Umbilical cord (tissue), 2 donors: ENCODE data around the gene SEMA5A. TPM values are rescaled to one million over a fixed set of nuclear protein-coding genes. Genes with fewer than 3 reads are reported as not detected.

Experiments used
- DNase-seq: peaks from one replicate; pipeline ENCODE4 v3.0.0-alpha.2; 2015; ENCODE audit warnings: low spot score
- total RNA-seq: library from RNA; depleted of rRNA; stranded (reverse); fragments of >200 nt; gene quantifications from one replicate; pipeline ENCODE4 v1.2.3, GENCODE V29; 2014; ENCODE audit warnings: low replicate concordance; ENCODE audit not compliant: insufficient read depth

The SEMA5A gene
- total RNA-seq, 1 donor from 2014 or later = 24.8 TPM

- peak; percentile 87 for DNase-seq
Measured at GRCh38 chr5:9547122-9547947, 1.5 kb upstream of the SEMA5A start.

GRCh38 chr5:9545136-9545991 lies 511 bp downstream of the SEMA5A start:
- no peak for DNase-seq

- DNase-seq = peak; percentile 89
Measured at GRCh38 chr5:9544502-9545135, 1.3 kb downstream of the SEMA5A start.

- no peak for DNase-seq
Measured at GRCh38 chr5:9544056-9544455, 1.8 kb downstream of the SEMA5A start.

GRCh38 chr5:9543311-9543920 lies 2.5 kb downstream of the SEMA5A start:
- peak; percentile 41 for DNase-seq

- peak; percentile 40 for DNase-seq
Measured at GRCh38 chr5:9540791-9541190, 5.1 kb downstream of the SEMA5A start.

GRCh38 chr5:9538504-9538903 lies 7.4 kb downstream of the SEMA5A start:
- DNase-seq = no peak

GRCh38 chr5:9537223-9538141 lies 8.4 kb downstream of the SEMA5A start:
- DNase-seq = no peak

GRCh38 chr5:9536717-9537116 lies 9.2 kb downstream of the SEMA5A start:
- no peak for DNase-seq

GRCh38 chr5:9534881-9535517 lies 10.9 kb downstream of the SEMA5A start:
- peak; percentile 41 for DNase-seq

GRCh38 chr5:9533562-9534364 lies 12.1 kb downstream of the SEMA5A start:
- DNase-seq = no peak

- DNase-seq = peak; percentile 32
Measured at GRCh38 chr5:9533096-9533495, 12.8 kb downstream of the SEMA5A start.

- DNase-seq = no peak
Measured at GRCh38 chr5:9529513-9529912, 16.4 kb downstream of the SEMA5A start.

GRCh38 chr5:9529041-9529480 lies 16.8 kb downstream of the SEMA5A start:
- no peak for DNase-seq

GRCh38 chr5:9524941-9525340 lies 20.9 kb downstream of the SEMA5A start:
- DNase-seq = no peak

GRCh38 chr5:9523090-9523823 lies 22.6 kb downstream of the SEMA5A start:
- no peak for DNase-seq

GRCh38 chr5:9519537-9519936 lies 26.3 kb downstream of the SEMA5A start:
- DNase-seq = peak; percentile 52

GRCh38 chr5:9516591-9516990 lies 29.3 kb downstream of the SEMA5A start:
- DNase-seq = no peak
